PC-3 (cell line): ENCODE data around the gene WTAP.

Experiments
- EZH2 ChIP-seq: fragments of 300-600 bp; sonication (generic); IDR thresholded peaks from one replicate; pipeline ENCODE4 v1.6.1; 2017; ENCODE audit warnings: antibody characterized with exemption, mild to moderate bottlenecking, low read length; ENCODE audit not compliant: unreplicated experiment
- EZH2phosphoT487 ChIP-seq: fragments of 300-600 bp; sonication (generic); IDR thresholded peaks from 2 replicates; pipeline ENCODE4 v1.6.1; 2018; ENCODE audit warnings: mild to moderate bottlenecking, antibody characterized with exemption, low read length, borderline replicate concordance
- TF ChIP-seq, protein P1 (sequence below): fragments of 300-600 bp; sonication (generic); conservative IDR thresholded peaks from 2 replicates; pipeline ENCODE4 v1.5.1; 2017; ENCODE audit warnings: antibody characterized with exemption, low read depth, mild to moderate bottlenecking, low read length

DNA sequence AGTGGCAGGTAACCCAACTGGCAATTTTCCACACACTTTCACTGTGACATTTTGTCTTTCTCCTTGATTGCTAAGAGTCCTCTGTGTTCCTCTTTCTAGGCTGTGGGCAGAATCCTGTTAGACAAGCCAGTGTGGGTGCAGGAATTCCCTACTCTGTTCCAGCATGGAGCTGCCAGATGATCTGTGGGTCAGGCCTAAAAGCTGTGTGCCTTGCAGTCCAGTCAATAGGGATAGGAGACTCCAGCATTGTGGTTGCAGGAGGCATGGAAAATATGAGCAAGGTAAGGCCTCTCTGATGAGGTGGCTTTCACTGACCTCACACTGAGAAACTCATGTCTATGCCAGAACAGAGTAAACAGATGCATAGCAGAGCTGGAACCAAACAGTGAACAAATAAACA lies 39.6 kb downstream of the WTAP start:
- TF ChIP-seq, protein P1, sequence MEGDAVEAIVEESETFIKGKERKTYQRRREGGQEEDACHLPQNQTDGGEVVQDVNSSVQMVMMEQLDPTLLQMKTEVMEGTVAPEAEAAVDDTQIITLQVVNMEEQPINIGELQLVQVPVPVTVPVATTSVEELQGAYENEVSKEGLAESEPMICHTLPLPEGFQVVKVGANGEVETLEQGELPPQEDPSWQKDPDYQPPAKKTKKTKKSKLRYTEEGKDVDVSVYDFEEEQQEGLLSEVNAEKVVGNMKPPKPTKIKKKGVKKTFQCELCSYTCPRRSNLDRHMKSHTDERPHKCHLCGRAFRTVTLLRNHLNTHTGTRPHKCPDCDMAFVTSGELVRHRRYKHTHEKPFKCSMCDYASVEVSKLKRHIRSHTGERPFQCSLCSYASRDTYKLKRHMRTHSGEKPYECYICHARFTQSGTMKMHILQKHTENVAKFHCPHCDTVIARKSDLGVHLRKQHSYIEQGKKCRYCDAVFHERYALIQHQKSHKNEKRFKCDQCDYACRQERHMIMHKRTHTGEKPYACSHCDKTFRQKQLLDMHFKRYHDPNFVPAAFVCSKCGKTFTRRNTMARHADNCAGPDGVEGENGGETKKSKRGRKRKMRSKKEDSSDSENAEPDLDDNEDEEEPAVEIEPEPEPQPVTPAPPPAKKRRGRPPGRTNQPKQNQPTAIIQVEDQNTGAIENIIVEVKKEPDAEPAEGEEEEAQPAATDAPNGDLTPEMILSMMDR, result no peak
- TF ChIP-seq EZH2 (no peak), EZH2phosphoT487 (no peak)
